ENCODE measurements around the gene SPATA20.

GRCh38 chr17:50511058-50511457 lies 35.9 kb upstream of the SPATA20 start:
- TF ChIP-seq POLR2A (IDR thresholded peaks at IDR 0.05) (peak in 1 of 2 donors; percentile 47), CTCF (IDR thresholded peaks at IDR 0.05) (no peak)

All from adrenal gland (tissue), 5 donors.